GM21390 (cell line): ENCODE data around the gene RAB44.

Experiments used
- ATAC-seq: cut with Tn5 transposase; IDR thresholded peaks from one replicate; pipeline ENCODE4 v1.9.1; 2021; ENCODE audit not compliant: unreplicated experiment

The RAB44 gene

DNA sequence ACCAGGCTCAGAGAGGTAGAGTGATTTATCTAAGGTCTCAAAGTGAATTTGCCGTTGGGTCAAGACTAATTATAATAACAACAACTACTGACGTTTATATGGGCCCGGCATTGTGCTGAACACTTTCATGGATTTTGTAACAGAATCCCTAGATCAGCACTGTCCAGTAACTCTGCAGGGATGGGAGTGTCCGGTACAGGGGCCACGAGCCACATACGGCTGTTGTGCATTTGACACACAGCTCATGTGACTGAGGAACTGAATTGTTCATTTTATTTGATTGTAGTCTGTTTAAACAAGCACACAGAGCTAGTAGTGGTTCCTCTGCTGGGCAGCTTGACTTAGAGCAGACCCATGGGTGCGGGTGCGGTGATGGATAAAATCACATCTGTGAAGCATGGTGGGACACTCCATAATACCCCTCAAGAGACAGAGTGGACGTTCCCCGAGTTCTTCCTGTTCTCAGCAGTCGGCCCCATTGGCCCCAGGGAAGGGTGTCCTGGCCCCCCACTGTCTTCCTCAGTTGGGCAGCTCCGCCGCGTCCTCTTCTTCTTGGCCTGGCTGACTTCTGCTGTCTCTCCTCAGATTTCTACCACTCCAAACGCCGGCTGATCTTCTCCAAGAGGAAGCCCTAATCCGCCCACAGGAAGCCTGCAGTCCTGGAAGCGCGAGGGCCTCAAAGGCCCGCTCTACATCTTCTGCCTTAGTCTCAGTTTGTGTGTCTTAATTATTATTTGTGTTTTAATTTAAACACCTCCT is 12.3 kb upstream of the RAB44 start:
- ATAC-seq = no peak

DNA sequence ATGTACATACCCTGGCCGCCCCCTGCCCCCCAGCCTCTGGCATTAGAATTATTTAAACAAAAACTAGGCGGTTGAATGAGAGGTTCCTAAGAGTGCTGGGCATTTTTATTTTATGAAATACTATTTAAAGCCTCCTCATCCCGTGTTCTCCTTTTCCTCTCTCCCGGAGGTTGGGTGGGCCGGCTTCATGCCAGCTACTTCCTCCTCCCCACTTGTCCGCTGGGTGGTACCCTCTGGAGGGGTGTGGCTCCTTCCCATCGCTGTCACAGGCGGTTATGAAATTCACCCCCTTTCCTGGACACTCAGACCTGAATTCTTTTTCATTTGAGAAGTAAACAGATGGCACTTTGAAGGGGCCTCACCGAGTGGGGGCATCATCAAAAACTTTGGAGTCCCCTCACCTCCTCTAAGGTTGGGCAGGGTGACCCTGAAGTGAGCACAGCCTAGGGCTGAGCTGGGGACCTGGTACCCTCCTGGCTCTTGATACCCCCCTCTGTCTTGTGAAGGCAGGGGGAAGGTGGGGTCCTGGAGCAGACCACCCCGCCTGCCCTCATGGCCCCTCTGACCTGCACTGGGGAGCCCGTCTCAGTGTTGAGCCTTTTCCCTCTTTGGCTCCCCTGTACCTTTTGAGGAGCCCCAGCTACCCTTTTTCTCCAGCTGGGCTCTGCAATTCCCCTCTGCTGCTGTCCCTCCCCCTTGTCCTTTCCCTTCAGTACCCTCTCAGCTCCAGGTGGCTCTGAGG is 11.5 kb upstream of the RAB44 start:
- ATAC-seq = no peak

DNA sequence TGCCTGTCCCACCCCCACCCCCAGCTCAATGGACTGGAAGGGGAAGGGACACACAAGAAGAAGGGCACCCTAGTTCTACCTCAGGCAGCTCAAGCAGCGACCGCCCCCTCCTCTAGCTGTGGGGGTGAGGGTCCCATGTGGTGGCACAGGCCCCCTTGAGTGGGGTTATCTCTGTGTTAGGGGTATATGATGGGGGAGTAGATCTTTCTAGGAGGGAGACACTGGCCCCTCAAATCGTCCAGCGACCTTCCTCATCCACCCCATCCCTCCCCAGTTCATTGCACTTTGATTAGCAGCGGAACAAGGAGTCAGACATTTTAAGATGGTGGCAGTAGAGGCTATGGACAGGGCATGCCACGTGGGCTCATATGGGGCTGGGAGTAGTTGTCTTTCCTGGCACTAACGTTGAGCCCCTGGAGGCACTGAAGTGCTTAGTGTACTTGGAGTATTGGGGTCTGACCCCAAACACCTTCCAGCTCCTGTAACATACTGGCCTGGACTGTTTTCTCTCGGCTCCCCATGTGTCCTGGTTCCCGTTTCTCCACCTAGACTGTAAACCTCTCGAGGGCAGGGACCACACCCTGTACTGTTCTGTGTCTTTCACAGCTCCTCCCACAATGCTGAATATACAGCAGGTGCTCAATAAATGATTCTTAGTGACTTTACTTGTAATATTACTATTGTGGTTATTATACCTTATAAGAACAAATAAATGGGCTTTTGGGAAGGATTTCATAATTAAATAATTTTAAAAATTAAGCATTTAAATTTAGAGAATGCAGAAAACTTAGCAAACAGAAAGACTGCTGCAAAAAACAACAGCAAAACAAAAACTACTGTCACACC is 10.7 kb upstream of the RAB44 start:
- ATAC-seq = no peak

DNA sequence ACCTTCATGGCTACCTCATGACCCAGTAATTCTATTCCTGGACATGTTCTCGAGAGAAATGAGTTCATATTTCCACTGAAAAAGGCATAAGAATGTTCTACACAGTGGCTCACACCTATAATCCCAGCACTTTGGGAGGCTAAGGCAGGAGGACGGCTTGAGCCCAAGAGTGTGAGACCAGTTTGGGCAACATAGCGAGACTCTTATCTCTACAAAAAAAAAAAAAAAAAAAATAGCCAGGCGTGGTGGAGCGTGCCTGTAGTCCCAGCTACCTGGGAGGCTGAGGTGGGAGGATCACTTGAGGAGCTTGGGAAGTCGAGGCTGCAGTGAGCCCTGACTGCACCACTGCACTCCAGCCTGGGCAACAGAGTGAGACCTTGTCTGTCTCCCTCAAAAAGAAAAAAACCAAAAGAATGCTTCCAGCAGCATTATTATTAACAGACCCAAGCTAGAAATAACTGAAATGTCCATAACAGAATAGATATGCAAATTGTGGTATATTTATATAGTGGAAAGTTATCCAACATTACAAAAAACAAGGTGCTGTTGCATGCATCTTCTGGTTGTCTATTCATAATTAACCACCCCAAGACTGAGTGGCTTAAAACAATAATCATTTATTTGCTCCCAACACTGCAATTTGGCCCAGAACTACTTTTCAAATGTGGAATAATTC is 9.4 kb upstream of the RAB44 start:
- ATAC-seq = no peak

DNA sequence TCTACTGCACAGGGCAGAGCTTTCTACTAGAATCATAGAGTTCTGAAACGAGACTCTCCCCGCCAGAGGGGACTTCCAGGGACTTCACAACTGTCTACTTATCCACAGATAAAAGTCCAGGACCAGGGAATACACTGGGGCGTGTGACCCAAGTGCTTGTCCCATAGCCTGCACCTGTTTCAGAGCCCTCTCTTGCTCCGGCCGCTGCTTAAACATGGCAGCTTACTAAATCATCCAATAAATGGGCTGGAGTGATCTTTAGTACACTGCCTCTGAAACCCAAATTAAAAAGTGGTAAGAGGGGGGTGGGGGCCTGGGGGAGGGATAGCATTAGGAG is 8.9 kb upstream of the RAB44 start:
- no peak for ATAC-seq

DNA sequence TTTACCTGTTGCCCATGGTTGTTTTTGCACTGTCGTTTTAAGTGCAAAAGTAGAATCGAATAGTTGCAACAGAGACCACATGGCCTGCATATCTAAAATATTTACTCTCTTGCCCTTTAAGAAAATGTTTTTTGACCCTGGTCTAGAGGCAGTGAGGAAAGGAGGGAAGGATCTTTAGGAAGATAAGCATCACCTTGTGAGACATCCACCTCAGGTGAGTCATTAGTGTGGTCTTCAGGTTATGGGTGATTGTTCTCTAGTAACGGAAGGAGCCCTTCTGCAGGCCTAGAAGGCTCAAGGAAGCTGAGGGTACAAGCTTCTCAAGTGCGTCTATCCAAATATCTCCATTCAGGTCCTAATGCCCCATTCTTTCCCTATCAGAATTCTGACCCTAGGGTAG is 6.6 kb upstream of the RAB44 start:
- ATAC-seq = no peak

DNA sequence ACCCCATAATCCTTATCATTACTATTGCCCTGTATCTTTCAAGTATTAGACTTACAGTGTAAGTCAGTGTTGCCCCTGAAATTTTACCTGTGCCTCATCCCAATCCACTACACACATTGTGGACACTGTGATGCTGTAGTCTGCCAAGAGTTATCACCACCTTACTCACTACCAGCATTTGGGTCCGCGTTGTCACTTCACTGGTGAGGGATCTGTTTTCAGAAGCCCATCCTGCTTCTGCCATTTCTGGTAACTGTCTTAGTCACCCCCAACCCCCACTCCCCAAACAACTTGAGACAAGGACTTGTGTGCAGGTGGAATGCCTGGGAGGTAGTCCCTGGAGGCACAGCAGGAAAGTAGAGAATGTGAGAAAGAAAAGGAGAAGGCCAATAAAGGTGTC is 6.0 kb upstream of the RAB44 start:
- no peak for ATAC-seq

DNA sequence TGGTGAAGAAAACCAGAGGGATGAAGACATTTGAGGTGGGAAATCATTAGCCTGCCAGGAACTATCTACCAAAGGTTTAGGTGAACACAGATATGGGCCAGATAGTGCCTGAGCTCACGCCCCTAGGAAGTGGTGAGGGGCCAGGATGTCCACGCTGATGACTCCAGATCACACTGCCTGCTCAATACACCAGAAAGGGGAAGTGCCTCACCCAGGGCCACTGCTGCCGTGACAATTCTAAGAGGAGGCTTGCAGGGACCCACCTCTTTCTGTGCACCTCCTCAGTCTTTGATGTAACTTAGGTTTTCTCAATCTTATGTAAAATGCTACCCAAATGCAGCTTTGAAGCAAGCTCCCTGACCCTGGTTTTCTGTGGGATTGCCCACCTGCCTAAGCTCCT is 5.4 kb upstream of the RAB44 start:
- no peak for ATAC-seq

DNA sequence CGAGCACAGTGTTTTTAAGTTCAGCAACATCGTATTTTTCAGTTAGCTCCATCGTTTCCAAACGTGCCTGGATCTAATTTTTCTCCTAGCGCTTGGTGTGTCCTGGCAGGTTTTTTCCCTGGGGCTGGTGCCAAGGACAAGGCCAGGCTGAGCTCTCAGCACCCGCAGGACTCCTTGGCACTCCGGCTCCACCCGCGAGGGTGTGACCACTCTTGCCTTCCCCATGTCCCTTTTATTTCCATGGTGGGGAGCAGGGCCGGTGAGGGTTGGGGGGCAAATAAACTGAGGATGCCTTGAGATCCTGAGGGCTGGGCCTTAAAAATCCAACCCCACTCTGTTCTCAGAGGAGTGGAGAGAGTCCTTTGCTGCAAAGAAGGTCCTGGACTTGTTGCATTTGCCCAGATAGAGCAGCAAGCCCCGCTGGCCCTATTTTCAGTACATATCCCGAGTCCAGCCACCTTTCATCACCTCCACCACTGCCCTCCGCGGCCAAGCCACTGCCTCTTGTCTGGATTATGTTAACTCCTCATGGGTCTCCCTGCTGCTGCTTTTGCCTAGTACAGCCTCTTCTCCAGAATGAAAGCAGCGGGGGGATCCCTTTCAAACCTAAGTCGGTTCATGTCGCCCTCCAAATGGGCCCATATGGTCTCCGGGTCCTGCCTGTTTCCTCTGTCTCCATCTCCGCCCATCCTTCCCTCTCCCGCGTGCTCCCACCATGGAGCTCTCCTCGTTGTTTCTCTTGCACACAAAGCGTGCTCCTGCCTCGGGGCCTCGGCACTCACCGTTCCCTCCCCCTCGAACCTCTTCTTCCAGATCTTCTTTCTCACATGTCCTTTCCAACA is 4.5 kb upstream of the RAB44 start:
- no peak for ATAC-seq

DNA sequence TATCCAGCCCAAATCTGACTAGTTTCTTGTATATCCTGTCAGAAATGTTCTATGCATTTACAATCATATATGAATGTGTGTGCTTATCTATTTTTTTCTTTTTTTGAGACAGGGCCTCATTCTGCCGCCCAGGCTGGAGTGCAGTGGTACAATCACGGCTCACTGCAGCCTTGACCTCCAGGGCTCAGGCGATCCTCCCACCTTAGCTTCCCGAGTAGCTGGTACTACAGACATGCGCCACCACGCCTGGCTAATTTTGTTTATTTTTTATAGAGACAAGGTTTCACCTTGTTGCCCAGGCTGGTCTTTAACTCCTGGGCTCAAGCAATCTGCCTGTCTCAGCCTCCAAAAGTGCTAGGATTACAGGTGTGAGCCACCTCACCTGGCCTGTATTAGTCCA is 3.0 kb upstream of the RAB44 start:
- no peak for ATAC-seq

DNA sequence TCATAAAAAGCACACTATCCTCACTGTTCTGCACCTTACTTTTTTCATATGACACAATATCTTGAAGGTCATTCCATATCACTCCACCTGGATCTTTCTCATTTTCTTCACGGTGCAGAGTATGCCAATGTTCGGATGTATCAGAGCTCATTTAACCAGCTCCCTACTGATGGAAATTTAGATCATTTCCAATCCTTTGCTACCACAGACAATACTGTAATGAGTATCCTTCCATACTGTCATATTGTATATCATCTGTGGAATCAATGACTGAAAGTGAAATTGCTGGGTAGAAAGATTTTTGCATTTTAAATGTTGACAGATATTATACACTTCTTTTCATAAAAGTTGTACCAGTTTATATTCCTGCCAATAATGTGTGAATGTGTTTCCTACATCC is 2.2 kb upstream of the RAB44 start:
- no peak for ATAC-seq

DNA sequence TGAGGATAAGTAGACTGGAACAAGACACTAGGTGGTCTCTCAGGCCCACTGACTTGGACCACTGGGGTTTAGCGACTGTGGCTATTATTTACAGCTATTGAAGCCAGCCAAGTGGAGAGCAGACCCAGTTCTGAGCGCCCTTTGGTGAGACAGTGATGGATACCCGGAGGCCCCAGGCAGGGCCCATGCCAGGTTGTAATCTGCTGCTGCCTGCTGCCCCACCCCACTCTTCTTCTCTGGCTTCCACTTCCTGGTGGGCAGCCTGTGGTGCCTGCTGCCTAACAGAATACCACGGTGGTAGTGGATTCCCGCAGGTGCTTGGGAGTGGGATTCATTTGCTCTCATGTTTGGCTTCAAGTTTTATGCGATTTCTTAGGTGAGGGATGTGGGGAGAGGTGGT is 570 bp downstream of the RAB44 start:
- no peak for ATAC-seq

DNA sequence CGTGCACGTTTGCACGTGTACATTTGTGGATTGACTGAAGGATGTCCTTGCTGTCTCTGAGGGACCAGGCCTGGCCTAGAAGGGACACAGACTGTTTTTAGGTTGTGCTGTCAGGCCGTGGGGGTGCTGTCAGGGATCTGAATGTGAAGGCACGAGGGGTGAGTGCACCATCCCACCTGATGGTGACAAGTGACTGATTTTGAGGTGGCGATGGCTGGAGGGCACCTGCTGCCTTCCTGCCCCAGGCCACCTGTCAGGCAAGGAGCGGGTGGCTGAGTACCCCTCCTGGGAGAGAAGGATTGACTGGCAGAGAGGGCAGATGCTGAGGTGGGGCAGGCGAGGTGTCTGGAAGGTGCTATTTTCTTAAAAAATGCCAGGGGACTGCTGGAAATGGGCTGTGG is 1.2 kb downstream of the RAB44 start:
- ATAC-seq = no peak

DNA sequence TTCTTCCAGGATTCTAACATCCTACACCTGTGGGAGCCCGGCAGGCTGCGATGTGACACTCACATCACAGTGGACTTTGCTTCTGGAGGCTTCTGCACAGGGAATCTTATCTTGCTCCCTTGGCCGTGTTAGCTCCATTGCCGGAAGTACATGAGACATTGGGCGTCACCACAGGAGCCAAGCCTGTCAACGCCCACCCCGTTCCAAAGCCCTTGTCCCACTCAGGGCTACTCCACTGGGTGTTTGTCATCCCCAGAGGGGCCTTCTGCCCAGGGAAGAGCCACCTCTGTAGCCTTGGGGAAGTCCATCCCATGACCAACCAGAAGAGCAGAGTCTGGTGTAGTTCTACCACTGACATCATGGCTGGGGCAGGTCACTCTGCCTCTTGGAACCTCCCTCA is 1.7 kb downstream of the RAB44 start:
- no peak for ATAC-seq

DNA sequence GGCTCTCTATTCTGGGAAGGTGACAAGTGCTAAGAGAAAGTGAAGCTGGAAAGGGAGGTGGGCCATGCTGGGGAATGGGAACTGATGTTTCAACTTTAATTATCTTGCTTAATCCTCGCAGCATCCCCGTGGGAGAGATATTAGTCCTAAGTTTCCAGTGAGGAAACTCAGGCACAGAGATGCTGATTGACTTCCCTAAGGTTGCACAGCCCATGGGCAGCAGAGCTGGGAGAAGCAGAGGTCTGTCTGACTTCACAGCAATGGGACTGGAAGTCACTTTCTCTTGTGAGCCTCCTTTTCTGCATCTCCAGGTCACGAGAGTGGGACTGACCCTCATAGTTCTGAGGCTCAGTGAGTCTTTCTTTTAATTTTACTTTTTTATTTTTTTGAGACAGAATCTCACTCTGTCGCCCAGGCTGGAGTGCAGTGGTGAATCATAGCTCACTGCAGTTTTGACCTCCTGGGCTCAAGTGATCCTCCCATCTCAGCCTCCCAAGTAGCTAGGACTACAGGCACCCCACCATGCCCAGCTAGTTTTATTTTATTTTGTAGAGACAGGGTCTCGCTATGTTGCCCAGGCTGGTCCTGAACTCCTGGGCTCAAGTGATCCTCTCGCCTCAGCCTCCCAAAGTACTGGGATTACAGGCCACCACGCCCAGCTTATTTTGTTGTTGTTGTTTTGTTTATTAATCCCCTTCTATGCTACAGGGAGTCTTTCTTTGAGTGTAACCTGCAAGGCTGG is 2.6 kb downstream of the RAB44 start:
- no peak for ATAC-seq

DNA sequence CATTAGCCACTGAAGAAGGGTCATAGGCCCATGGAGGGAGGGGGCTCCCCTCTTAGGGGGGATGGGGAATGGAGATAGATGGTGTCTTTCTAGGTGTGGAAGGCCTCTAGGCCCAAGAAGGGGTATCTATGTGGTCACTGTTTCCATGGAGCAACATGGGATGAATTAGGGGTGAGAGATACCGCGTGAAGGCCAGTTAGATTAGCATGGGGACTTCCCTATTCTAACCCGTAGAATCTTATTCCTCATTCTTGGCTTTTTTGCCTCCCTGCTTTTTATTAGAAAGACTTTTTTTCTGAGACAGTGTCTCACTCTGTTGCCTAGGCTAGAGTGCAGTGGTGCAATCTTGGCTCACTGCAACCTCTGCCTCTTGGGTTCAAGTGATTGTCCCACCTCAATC is 3.2 kb downstream of the RAB44 start:
- ATAC-seq = no peak

DNA sequence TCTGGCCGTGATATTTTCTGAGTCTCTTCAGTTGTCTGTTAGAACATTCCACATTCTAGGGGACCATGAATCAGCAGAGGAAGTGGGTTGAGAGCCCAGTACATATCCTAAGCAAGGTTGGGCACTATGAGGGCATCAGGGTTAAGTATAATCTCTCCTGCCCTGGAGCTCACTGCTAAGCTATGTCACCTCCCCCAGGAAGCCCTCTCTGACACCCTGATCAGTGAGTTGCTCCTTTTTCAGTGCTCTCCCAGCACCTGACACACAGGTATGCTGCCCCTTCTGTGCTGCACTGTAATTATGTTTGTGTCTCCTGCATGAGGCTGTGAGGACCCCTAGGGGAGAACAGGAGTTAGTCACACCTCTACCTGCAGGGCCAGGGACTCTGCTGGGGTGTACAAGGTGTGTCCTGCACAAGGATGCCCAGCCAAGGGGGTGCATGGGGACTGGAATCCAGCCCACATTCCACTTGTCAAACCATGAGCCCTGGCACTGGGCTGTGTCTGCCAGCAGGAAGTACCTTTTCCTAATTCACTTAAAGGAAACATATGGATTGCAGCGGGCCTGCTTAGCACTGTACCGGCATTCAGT is 3.9 kb downstream of the RAB44 start:
- ATAC-seq = no peak

DNA sequence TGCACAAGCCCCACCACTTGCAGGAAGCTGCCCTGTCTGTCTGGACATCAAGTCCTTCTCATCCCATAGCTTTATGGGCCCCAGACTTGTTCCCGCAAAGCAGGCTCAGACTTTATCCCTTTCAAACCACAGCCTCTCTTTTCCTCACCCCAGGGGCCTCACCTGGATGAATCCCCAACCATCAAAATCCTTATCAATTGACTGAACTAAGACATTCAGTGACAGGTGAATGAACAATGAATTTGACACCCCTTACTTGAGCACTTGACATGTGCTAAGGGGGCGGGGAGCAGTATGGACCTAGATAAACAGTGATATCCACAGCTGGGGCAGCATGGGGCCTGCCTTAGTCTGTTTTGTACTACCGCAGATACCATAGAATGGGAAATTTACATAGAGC is 5.0 kb downstream of the RAB44 start:
- ATAC-seq = no peak

DNA sequence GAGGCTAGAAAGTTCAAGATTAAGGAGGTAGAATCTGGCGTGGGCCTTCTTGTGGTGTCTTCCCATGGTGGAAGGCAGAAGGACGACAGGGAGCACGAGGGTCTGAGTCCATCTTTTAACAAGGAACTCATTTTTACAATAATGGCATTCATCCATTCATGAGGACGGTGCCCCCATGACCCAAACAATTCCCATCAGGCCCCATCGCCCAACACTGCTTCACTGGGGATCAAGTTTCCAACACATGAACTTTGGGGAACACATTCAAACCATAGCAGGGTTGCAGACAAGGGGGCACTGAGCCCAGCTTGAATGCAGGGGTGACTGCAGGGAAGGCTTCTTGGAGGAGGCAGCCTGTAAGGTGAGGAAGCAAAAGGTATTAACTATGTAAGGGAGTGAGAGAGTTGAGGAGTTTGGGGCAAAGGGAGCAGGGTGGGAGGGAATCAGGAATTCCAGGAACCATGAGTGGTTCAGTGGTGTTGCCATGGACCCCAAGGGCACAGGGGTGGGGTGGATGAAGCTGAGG is 5.5 kb downstream of the RAB44 start:
- no peak for ATAC-seq
